ENCODE measurements around the gene NLGN3.
A peak's percentile ranks its signal among the peaks of the same experiment; 100 is the strongest.

Gene NLGN3

DNA sequence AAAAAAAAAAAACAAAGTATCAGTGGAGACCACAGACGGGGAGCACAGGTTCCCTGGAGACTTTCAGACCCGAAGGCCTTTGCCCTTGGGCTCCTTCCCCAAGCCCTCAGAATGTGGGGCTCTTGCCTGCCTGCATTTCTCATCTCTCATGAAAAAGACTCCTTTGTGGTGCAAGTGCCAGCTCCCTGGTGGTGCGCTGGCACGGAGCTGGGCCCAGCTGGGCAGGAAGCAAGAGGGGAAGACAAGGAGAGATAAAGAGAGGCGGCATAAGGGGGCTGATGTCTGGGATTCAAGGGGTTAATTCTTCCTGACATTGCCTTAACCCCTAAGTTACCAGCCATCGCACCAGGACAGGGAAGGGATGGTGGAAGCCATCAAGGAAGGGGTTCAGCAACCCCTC lies 21.8 kb downstream of the NLGN3 start:
- TF ChIP-seq, protein P1, sequence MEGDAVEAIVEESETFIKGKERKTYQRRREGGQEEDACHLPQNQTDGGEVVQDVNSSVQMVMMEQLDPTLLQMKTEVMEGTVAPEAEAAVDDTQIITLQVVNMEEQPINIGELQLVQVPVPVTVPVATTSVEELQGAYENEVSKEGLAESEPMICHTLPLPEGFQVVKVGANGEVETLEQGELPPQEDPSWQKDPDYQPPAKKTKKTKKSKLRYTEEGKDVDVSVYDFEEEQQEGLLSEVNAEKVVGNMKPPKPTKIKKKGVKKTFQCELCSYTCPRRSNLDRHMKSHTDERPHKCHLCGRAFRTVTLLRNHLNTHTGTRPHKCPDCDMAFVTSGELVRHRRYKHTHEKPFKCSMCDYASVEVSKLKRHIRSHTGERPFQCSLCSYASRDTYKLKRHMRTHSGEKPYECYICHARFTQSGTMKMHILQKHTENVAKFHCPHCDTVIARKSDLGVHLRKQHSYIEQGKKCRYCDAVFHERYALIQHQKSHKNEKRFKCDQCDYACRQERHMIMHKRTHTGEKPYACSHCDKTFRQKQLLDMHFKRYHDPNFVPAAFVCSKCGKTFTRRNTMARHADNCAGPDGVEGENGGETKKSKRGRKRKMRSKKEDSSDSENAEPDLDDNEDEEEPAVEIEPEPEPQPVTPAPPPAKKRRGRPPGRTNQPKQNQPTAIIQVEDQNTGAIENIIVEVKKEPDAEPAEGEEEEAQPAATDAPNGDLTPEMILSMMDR (IDR thresholded peaks at IDR 0.05), result no peak
- Histone ChIP-seq H3K27ac (no peak overlapping the region), H3K4me3 (ENCODE audit: low read depth in 1 of 2, low read length in 1 of 2) (no peak overlapping the region), H3K27me3 (no peaks in the 10 kb centered on the region), H3K9me3 (no peaks in the 10 kb centered on the region), H3K36me3 (no peaks in the 10 kb centered on the region), H3K4me1 (ENCODE audit: control insufficient read depth in 1 of 2, insufficient read depth in 1 of 2, low read depth in 1 of 2, low read length in 1 of 2) (peaks cover 23% of the 10 kb centered on the region in 2 experiments)

DNA sequence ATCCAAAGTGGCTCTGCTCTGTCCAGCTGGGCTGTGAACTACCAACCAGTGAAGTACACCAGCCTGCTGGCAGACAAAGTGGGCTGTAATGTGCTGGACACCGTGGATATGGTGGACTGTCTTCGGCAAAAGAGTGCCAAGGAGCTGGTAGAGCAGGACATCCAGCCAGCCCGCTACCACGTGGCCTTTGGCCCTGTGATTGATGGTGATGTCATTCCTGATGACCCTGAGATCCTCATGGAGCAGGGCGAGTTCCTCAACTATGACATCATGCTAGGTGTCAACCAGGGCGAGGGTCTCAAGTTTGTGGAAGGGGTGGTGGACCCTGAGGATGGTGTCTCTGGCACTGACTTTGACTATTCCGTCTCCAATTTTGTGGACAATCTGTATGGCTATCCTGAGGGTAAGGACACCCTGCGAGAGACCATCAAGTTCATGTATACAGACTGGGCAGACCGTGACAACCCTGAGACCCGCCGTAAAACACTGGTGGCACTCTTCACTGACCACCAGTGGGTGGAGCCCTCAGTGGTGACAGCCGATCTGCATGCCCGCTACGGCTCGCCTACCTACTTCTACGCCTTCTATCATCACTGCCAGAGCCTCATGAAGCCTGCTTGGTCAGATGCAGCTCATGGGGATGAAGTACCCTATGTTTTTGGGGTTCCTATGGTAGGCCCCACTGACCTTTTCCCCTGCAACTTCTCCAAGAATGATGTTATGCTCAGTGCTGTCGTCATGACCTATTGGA lies 22.6 kb downstream of the NLGN3 start:
- TF ChIP-seq, protein P1 (IDR thresholded peaks at IDR 0.05), result no peak
- Histone ChIP-seq H3K4me3 (ENCODE audit: low read depth in 1 of 2, low read length in 1 of 2) (no peak overlapping the region), H3K27ac (no peak overlapping the region), H3K9me3 (no peaks in the 10 kb centered on the region), H3K4me1 (ENCODE audit: control insufficient read depth in 1 of 2, insufficient read depth in 1 of 2, low read depth in 1 of 2, low read length in 1 of 2) (peaks cover 30% of the 10 kb centered on the region in 2 experiments), H3K36me3 (no peaks in the 10 kb centered on the region), H3K27me3 (no peaks in the 10 kb centered on the region)

DNA sequence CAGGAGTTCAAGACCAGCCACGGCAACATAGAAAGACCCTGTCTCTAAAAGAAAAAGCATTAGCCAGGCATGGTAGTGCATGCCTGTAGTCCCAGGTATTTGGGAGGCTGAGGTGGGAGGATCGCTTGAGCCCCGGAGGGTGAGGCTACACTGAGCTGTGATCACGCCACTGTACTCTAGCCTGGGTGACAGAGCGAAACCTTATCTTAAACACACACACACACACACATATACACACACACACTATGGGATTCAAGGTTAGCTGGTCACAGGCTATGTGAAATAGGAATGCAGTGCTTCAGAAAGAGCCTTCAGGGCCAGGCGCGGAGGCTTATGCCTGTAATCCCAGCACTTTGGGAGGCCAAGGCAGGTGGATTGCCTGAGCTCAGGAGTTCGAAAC lies 23.5 kb downstream of the NLGN3 start:
- Histone ChIP-seq H3K4me3 (ENCODE audit: low read depth in 1 of 2, low read length in 1 of 2) (no peak overlapping the region), H3K9me3 (no peaks in the 10 kb centered on the region), H3K27me3 (no peaks in the 10 kb centered on the region), H3K36me3 (no peaks in the 10 kb centered on the region), H3K4me1 (ENCODE audit: control insufficient read depth in 1 of 2, insufficient read depth in 1 of 2, low read depth in 1 of 2, low read length in 1 of 2) (peaks cover 36% of the 10 kb centered on the region in 2 experiments), H3K27ac (no peak overlapping the region)
- TF ChIP-seq, protein P1 (IDR thresholded peaks at IDR 0.05), result no peak

DNA sequence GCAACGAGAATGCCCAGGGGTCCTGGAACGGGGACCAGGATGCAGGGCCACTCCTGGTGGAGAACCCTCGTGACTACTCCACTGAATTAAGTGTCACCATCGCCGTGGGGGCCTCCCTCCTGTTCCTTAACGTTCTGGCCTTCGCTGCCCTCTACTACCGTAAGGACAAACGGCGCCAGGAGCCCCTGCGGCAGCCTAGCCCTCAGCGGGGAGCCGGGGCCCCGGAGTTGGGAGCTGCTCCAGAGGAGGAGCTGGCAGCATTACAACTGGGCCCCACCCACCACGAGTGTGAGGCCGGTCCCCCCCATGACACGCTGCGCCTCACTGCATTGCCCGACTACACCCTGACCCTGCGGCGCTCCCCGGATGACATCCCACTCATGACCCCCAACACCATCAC lies 24.9 kb downstream of the NLGN3 start:
- Histone ChIP-seq H3K9me3 (no peaks in the 10 kb centered on the region), H3K27me3 (no peaks in the 10 kb centered on the region), H3K4me1 (ENCODE audit: control insufficient read depth in 1 of 2, insufficient read depth in 1 of 2, low read depth in 1 of 2, low read length in 1 of 2) (peaks cover 42 to 44% of the 10 kb centered on the region in 2 experiments), H3K27ac (no peak overlapping the region), H3K36me3 (no peaks in the 10 kb centered on the region), H3K4me3 (ENCODE audit: low read depth in 1 of 2, low read length in 1 of 2) (no peak overlapping the region)
- TF ChIP-seq, protein P1 (IDR thresholded peaks at IDR 0.05), result no peak

DNA sequence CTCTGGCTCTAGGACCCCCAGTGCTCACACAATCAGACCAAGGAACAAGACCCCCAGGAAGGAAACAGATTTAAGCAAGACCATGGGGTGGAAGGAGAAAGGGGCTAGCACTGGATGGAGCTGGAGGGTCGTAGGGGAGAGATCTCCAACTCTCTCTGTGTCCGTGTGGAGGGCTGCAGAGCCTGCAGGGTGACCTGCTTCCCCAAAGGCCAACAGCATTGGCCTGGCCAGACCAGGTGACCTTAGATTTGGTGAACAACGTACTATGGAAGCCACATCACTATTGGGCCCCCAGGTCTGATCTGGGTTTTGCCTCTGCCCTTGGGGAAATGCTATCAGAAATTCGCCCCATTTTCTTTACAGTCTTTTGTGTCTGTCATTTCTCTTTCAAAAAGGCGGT lies 26.0 kb downstream of the NLGN3 start:
- TF ChIP-seq, protein P1 (IDR thresholded peaks at IDR 0.05), result no peak
- Histone ChIP-seq H3K9me3 (no peaks in the 10 kb centered on the region), H3K27me3 (no peaks in the 10 kb centered on the region), H3K36me3 (no peaks in the 10 kb centered on the region), H3K4me3 (ENCODE audit: low read depth in 1 of 2, low read length in 1 of 2) (peak overlapping the region; percentile 27 to 47), H3K4me1 (ENCODE audit: control insufficient read depth in 1 of 2, insufficient read depth in 1 of 2, low read depth in 1 of 2, low read length in 1 of 2) (peaks cover 44% of the 10 kb centered on the region in 2 experiments), H3K27ac (peak overlapping the region; percentile 90)
